ENCODE measurements around the gene HOXA3. TPM values are rescaled to one million over a fixed set of nuclear protein-coding genes. Genes with fewer than 3 reads are reported as not detected.

HOXA3 gene
- total RNA-seq, 1 donor from 2014 or later = not detected

GRCh38 chr7:27189997-27190748, 37.8 kb upstream of the HOXA3 start:
- no peak overlapping the region for H3K4me3 Mint-ChIP-seq (ENCODE audit: unreplicated experiment)
- Histone ChIP-seq H3K9ac (ENCODE audit: low read length) (no peak overlapping the region), H4K20me1 (ENCODE audit: insufficient read depth, low read length) (peaks cover 15% of the 10 kb centered on the region), H3K4me1 (ENCODE audit: insufficient read depth, low read length) (peaks cover 3% of the 10 kb centered on the region), H2AFZ (ENCODE audit: low read depth, low read length) (no peak overlapping the region), H3K79me2 (ENCODE audit: insufficient read depth, low read length) (no peaks in the 10 kb centered on the region), H3K4me2 (ENCODE audit: low read length) (no peak overlapping the region), H3K27me3 (ENCODE audit: insufficient read depth, low read length) (peaks cover 99% of the 10 kb centered on the region), H3K4me3 (ENCODE audit: insufficient read depth, low read depth, low read length) (no peak overlapping the region), H3K9me3 (ENCODE audit: insufficient read depth, low read depth, low read length) (peaks cover 6% of the 10 kb centered on the region), H3K36me3 (ENCODE audit: insufficient read depth, low read length) (no peaks in the 10 kb centered on the region), H3K27ac (ENCODE audit: low read depth, low read length) (no peak overlapping the region)
- FAIRE-seq (no peak), DNase-seq (ENCODE audit: low read depth) (no peak)
- H3K27me3 Mint-ChIP-seq (ENCODE audit: low read depth, unreplicated experiment) = peaks cover 94% of the 10 kb centered on the region
- H3K27ac Mint-ChIP-seq (ENCODE audit: unreplicated experiment) = no peak overlapping the region
- H3K4me1 Mint-ChIP-seq (ENCODE audit: low read depth, unreplicated experiment) = no peaks in the 10 kb centered on the region
- H3K36me3 Mint-ChIP-seq (ENCODE audit: low read depth, unreplicated experiment) = no peaks in the 10 kb centered on the region
- TF ChIP-seq, protein P1, sequence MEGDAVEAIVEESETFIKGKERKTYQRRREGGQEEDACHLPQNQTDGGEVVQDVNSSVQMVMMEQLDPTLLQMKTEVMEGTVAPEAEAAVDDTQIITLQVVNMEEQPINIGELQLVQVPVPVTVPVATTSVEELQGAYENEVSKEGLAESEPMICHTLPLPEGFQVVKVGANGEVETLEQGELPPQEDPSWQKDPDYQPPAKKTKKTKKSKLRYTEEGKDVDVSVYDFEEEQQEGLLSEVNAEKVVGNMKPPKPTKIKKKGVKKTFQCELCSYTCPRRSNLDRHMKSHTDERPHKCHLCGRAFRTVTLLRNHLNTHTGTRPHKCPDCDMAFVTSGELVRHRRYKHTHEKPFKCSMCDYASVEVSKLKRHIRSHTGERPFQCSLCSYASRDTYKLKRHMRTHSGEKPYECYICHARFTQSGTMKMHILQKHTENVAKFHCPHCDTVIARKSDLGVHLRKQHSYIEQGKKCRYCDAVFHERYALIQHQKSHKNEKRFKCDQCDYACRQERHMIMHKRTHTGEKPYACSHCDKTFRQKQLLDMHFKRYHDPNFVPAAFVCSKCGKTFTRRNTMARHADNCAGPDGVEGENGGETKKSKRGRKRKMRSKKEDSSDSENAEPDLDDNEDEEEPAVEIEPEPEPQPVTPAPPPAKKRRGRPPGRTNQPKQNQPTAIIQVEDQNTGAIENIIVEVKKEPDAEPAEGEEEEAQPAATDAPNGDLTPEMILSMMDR (IDR thresholded peaks at IDR 0.05; ENCODE audit: insufficient read depth, low read depth, low read length) = no peak
- TF ChIP-seq EZH2 (IDR thresholded peaks at IDR 0.05; ENCODE audit: insufficient read depth, low read length) = no peak
- H3K9me3 Mint-ChIP-seq (ENCODE audit: unreplicated experiment) = peaks cover 24% of the 10 kb centered on the region

- Histone ChIP-seq H3K79me2 (ENCODE audit: insufficient read depth, low read length) (no peaks in the 10 kb centered on the region), H3K27me3 (ENCODE audit: insufficient read depth, low read length) (peaks cover 99% of the 10 kb centered on the region), H3K36me3 (ENCODE audit: insufficient read depth, low read length) (no peaks in the 10 kb centered on the region), H3K9me3 (ENCODE audit: insufficient read depth, low read depth, low read length) (peaks cover 6% of the 10 kb centered on the region), H3K27ac (ENCODE audit: low read depth, low read length) (no peak overlapping the region), H3K4me1 (ENCODE audit: insufficient read depth, low read length) (peaks cover 3% of the 10 kb centered on the region), H2AFZ (ENCODE audit: low read depth, low read length) (peak overlapping the region; percentile 52), H4K20me1 (ENCODE audit: insufficient read depth, low read length) (peaks cover 20% of the 10 kb centered on the region), H3K9ac (ENCODE audit: low read length) (no peak overlapping the region), H3K4me3 (ENCODE audit: insufficient read depth, low read depth, low read length) (no peak overlapping the region), H3K4me2 (ENCODE audit: low read length) (peak overlapping the region; percentile 68)
- Mint-ChIP-seq H3K36me3 (ENCODE audit: low read depth, unreplicated experiment) (peaks cover 2% of the 10 kb centered on the region), H3K9me3 (ENCODE audit: unreplicated experiment) (peaks cover 24% of the 10 kb centered on the region), H3K27ac (ENCODE audit: unreplicated experiment) (no peak overlapping the region), H3K27me3 (ENCODE audit: low read depth, unreplicated experiment) (peaks cover 93% of the 10 kb centered on the region), H3K4me3 (ENCODE audit: unreplicated experiment) (no peak overlapping the region), H3K4me1 (ENCODE audit: low read depth, unreplicated experiment) (no peaks in the 10 kb centered on the region)
- DNase-seq (ENCODE audit: low read depth) (no peak), FAIRE-seq (no peak)
- TF ChIP-seq, protein P1 (IDR thresholded peaks at IDR 0.05; ENCODE audit: insufficient read depth, low read depth, low read length) = no peak
- peak; percentile 46 for TF ChIP-seq EZH2 (IDR thresholded peaks at IDR 0.05; ENCODE audit: insufficient read depth, low read length)
Observed at GRCh38 chr7:27189295-27189996, 37.1 kb upstream of the HOXA3 start.
